Measurements from ENCODE around the gene VMO1. TPM values are rescaled to one million over a fixed set of nuclear protein-coding genes. Genes with fewer than 3 reads are reported as not detected.

VMO1 gene
- total RNA-seq, 1 experiment from 2014 or later: 0.59 TPM

DNA sequence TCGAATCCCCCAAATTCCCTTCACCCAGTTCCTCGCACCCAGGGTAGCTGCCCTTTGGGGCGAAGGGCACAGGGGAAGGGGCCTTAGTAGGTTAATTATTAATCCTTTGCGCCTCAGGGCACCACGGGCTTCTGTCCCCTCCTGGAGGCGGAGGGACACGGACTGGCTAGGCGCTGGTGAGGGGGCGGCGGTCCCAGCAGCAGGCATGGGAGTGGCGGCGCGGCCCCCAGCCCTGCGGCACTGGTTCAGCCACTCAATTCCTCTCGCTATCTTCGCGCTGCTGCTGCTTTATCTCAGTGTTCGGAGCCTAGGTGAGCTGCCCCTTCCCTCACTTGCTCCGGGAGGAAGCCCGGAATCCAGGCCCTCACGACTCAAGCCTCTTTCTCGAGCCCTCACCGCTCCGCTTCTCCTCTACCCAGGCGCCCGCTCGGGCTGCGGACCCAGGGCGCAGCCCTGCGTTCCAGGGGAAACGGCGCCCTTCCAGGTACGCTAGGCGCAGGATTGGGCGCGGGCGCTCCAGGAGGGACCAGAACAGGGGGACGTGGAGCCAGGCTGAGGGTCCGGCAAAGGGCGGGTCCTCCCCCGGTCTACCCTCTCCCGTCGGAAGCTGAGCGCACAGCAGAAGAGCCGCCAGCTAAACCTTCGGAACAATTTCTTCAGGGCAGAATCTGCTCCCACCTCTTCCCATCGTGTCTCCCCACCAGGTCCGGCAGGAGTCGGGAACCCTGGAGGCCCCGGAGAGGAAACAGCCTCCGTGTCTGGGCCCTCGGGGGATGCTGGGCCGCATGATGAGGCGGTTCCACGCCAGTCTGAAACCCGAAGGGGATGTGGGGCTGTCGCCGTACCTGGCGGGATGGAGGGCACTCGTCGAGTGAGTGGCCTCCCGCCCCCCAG lies 2.9 kb upstream of the VMO1 start, which contains the start of gene GLTPD2:
Gene GLTPD2 (plus strand): TSS at position 158 of the 894 bp plus-strand sequence. CDS start 48 bp downstream, at position 206.
- Mint-ChIP-seq H3K27me3 (ENCODE audit: unreplicated experiment) (no peaks in the 10 kb centered on the region), H3K9me3 (ENCODE audit: low read depth, unreplicated experiment) (no peaks in the 10 kb centered on the region)
- no TSS peak for BruUV-seq (replicated peaks)

DNA sequence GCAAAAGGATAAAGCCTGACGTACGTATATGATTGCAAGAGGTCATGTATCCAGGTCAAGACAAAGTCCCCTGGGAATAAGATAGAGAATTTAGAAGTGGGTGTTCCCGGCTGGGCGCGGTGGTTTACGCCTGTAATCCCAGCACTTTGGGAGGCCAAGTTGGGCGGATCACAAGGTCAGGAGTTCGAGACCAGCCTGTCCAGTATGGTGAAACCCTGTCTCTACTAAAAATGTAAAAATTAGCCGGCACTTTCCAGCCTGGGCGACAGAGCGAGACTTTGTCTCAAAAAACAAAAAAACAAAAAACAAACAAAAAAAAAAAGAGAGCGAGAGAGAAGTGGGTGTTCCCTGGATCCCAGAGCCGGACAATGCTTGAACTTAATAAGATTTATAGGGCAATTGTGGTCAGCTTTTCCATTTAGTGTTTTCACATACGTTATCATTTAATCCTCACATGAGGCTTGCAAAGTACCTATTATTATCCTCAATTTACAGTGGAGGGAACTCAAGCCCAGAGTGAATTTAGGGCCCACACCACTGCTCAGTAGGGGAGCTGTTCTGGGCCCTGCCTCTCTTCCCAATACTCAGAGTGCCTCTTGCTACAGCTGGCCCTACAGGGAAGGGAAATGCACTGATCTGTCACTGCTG lies 2.1 kb upstream of the VMO1 start:
- Mint-ChIP-seq H3K4me3 (ENCODE audit: low read depth, unreplicated experiment) (peak overlapping the region; percentile 87), H3K27me3 (ENCODE audit: unreplicated experiment) (no peaks in the 10 kb centered on the region), H3K4me1 (ENCODE audit: low read depth, unreplicated experiment) (peaks cover 16% of the 10 kb centered on the region), H3K36me3 (ENCODE audit: insufficient read depth, unreplicated experiment) (peaks cover 30% of the 10 kb centered on the region), H3K9me3 (ENCODE audit: low read depth, unreplicated experiment) (no peaks in the 10 kb centered on the region), H3K27ac (ENCODE audit: unreplicated experiment) (peak overlapping the region; percentile 73)
- CTCF ChIA-PET: interaction anchor here (1.0 kb wide), 2 partner anchors 103 to 121 kb away, joined by 3 to 4 read pairs; no protein-coding TSS in a partner anchor
- BruUV-seq (replicated peaks): no TSS peak
- TF ChIP-seq, protein P1, sequence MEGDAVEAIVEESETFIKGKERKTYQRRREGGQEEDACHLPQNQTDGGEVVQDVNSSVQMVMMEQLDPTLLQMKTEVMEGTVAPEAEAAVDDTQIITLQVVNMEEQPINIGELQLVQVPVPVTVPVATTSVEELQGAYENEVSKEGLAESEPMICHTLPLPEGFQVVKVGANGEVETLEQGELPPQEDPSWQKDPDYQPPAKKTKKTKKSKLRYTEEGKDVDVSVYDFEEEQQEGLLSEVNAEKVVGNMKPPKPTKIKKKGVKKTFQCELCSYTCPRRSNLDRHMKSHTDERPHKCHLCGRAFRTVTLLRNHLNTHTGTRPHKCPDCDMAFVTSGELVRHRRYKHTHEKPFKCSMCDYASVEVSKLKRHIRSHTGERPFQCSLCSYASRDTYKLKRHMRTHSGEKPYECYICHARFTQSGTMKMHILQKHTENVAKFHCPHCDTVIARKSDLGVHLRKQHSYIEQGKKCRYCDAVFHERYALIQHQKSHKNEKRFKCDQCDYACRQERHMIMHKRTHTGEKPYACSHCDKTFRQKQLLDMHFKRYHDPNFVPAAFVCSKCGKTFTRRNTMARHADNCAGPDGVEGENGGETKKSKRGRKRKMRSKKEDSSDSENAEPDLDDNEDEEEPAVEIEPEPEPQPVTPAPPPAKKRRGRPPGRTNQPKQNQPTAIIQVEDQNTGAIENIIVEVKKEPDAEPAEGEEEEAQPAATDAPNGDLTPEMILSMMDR (IDR thresholded peaks at IDR 0.05; ENCODE audit: unreplicated experiment): no peak
- no peak for DNase-seq
- intact Hi-C loops (cut with micrococcal nuclease; ENCODE audit: unreplicated experiment): loop anchor here (5.0 kb wide), 1 partner anchor 114 kb away; the partner anchor contains the start of gene CHRNE

More for the DNA sequence above, 2.9 kb upstream of the VMO1 start, which contains the start of gene GLTPD2:
- Mint-ChIP-seq H3K27ac (ENCODE audit: unreplicated experiment) (peak within 1 kb of the TSS; percentile 73), H3K36me3 (ENCODE audit: insufficient read depth, unreplicated experiment) (peaks cover 30% of the 10 kb centered on the region), H3K4me1 (ENCODE audit: low read depth, unreplicated experiment) (peaks cover 16% of the 10 kb centered on the region), H3K4me3 (ENCODE audit: low read depth, unreplicated experiment) (peak within 1 kb of the TSS; percentile 87)
- TF ChIP-seq, protein P1 (IDR thresholded peaks at IDR 0.05; ENCODE audit: unreplicated experiment): no peak
- CTCF ChIA-PET: interaction anchor here (1.3 to 2.5 kb wide), 9 partner anchors 10 to 222 kb away, joined by 3 to 14 read pairs (median 6); partner anchors contain the start of genes ARRB2, MED11, TM4SF5 and ZMYND15
- DNase-seq: peak; percentile 17
- intact Hi-C loops (cut with micrococcal nuclease; ENCODE audit: unreplicated experiment): loop anchor here (5.0 kb wide), 1 partner anchor 113 kb away; the partner anchor contains the start of gene CHRNE

DNA sequence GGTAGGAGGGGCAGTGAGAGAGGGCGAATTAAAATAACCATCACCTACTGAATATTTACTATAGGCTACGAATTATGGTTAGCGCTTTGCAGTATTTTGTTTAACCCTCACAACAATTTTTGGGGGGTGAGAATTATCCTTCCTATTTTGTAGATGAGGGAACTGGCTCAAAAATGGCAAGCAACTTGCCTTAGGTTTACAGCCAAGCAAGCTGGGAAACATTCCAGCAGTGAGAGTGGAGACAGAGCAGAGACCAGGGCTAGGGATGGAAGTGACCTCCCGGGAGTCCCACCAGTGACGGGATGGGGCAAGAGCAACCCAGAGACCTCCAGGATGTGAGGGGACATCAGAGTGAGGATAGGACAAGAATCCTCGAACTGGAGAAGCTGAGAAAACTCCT lies 352 bp upstream of the VMO1 start:
- CTCF ChIA-PET: no interaction called here
- Mint-ChIP-seq H3K4me3 (ENCODE audit: low read depth, unreplicated experiment) (no peak overlapping the region), H3K27ac (ENCODE audit: unreplicated experiment) (no peak overlapping the region)

More for the DNA sequence above, 352 bp upstream of the VMO1 start:
- TF ChIP-seq, protein P1 (IDR thresholded peaks at IDR 0.05; ENCODE audit: unreplicated experiment): no peak
- BruUV-seq (replicated peaks): no TSS peak
- intact Hi-C loops (cut with micrococcal nuclease; ENCODE audit: unreplicated experiment): loop anchor here (5.0 kb wide), 1 partner anchor 116 kb away; the partner anchor contains the start of gene CHRNE
- H3K36me3 Mint-ChIP-seq (ENCODE audit: insufficient read depth, unreplicated experiment): peaks cover 30% of the 10 kb centered on the region
- no peaks in the 10 kb centered on the region for H3K9me3 Mint-ChIP-seq (ENCODE audit: low read depth, unreplicated experiment)
- H3K4me1 Mint-ChIP-seq (ENCODE audit: low read depth, unreplicated experiment): peaks cover 16% of the 10 kb centered on the region
- DNase-seq: no peak
- H3K27me3 Mint-ChIP-seq (ENCODE audit: unreplicated experiment): no peaks in the 10 kb centered on the region
